ENCODE results near the gene ARL13B.

Gene ARL13B

GRCh38 chr3:93983408-93983807, 3.5 kb downstream of the ARL13B start:
- TF ChIP-seq CTCF (IDR thresholded peaks at IDR 0.05; ENCODE audit: control insufficient read depth, extremely low read depth, insufficient read depth), result no peak
- no peak for DNase-seq (ENCODE audit: low read depth)
- no peak overlapping the region for H3K4me3 ChIP-seq (ENCODE audit: low read depth, low read length)

- no peak for DNase-seq (ENCODE audit: low read depth)
- no peak for TF ChIP-seq CTCF (IDR thresholded peaks at IDR 0.05; ENCODE audit: control insufficient read depth, extremely low read depth, insufficient read depth)
- no peak overlapping the region for H3K4me3 ChIP-seq (ENCODE audit: low read depth, low read length)
Measured at GRCh38 chr3:93984618-93985017, 4.7 kb downstream of the ARL13B start.

GRCh38 chr3:93988283-93988682, 8.3 kb downstream of the ARL13B start:
- no peak for TF ChIP-seq CTCF (IDR thresholded peaks at IDR 0.05; ENCODE audit: control insufficient read depth, extremely low read depth, insufficient read depth)
- H3K4me3 ChIP-seq (ENCODE audit: low read depth, low read length), result no peak overlapping the region
- no peak for DNase-seq (ENCODE audit: low read depth)

- H3K4me3 ChIP-seq (ENCODE audit: low read depth, low read length), result no peak overlapping the region
- DNase-seq (ENCODE audit: low read depth), result no peak
- TF ChIP-seq CTCF (IDR thresholded peaks at IDR 0.05; ENCODE audit: control insufficient read depth, extremely low read depth, insufficient read depth), result no peak
Measured at GRCh38 chr3:93988764-93989163, 8.8 kb downstream of the ARL13B start.

- DNase-seq (ENCODE audit: low read depth), result no peak
- no peak overlapping the region for H3K4me3 ChIP-seq (ENCODE audit: low read depth, low read length)
- TF ChIP-seq CTCF (IDR thresholded peaks at IDR 0.05; ENCODE audit: control insufficient read depth, extremely low read depth, insufficient read depth), result no peak
Measured at GRCh38 chr3:93989241-93989640, 9.3 kb downstream of the ARL13B start.

- no peak for TF ChIP-seq CTCF (IDR thresholded peaks at IDR 0.05; ENCODE audit: control insufficient read depth, extremely low read depth, insufficient read depth)
- no peak overlapping the region for H3K4me3 ChIP-seq (ENCODE audit: low read depth, low read length)
- no peak for DNase-seq (ENCODE audit: low read depth)
Measured at GRCh38 chr3:93991631-93992030, 11.7 kb downstream of the ARL13B start.

GRCh38 chr3:93992207-93992606, 12.3 kb downstream of the ARL13B start:
- TF ChIP-seq CTCF (IDR thresholded peaks at IDR 0.05; ENCODE audit: control insufficient read depth, extremely low read depth, insufficient read depth), result no peak
- DNase-seq (ENCODE audit: low read depth), result no peak

More at GRCh38 chr3:93992207-93992606, 12.3 kb downstream of the ARL13B start:
- no peak overlapping the region for H3K4me3 ChIP-seq (ENCODE audit: low read depth, low read length)

Measured in LNCaP clone FGC (cell line).